IMR-90 (cell line): ENCODE measurements around the gene PPP2R5E. TPM values are rescaled to one million over a fixed set of nuclear protein-coding genes. Genes with fewer than 3 reads are reported as not detected.

Experiments used
- ATAC-seq: fragments of 200-7000 bp; cut with Tn5 transposase; 2 replicates; pipeline ENCODE4 v1.9.1; 2020; ENCODE audit warnings: low read depth, mild to moderate bottlenecking, moderate library complexity
- BruUV-seq: library from RNA; stranded (reverse); fragments of 400-500 nt; replicated peaks from 2 replicates; lab custom pipeline; 2021; lab: Mats Ljungman, UMichigan
- CTCF ChIA-PET: fragments of 300-600 bp; formaldehyde crosslinking; extraction: SDS; loops from one replicate; lab custom pipeline; 2021; ENCODE audit warnings: antibody characterized with exemption; lab: Yijun Ruan, JAX
- POLR2A ChIA-PET: fragments of 300-600 bp; sonication (Branson Sonifier 250); formaldehyde crosslinking; loops from one replicate; lab custom pipeline; 2022; ENCODE audit warnings: antibody characterized with exemption; ENCODE audit not compliant: unreplicated experiment; lab: Charles Lee
- DNase-seq: peaks from one replicate; pipeline ENCODE4 v3.0.0; 2013
- H2AFZ ChIP-seq: replicated peaks from 2 replicates; pipeline ENCODE3; 2013; ENCODE audit warnings: low read length, mild to moderate bottlenecking; ENCODE audit not compliant: poor library complexity
- H2AK5ac ChIP-seq: 2 replicates; pipeline ENCODE4 v1.6.1; 2013; ENCODE audit warnings: low read depth, low read length, inconsistent platforms
- H2AK9ac ChIP-seq: replicated peaks from 2 replicates; pipeline ENCODE3; 2013; ENCODE audit warnings: mild to moderate bottlenecking, low read depth, low read length, moderate library complexity; ENCODE audit not compliant: poor library complexity
- H2BK120ac ChIP-seq: 2 replicates; pipeline ENCODE4 v1.6.1; 2013; ENCODE audit warnings: low read depth, low read length, inconsistent platforms
- H2BK15ac ChIP-seq: 3 replicates; pipeline ENCODE4 v1.6.1; 2013; ENCODE audit warnings: low read depth, low read length, inconsistent platforms
- H2BK20ac ChIP-seq: 2 replicates; pipeline ENCODE4 v1.6.1; 2013; ENCODE audit warnings: low read depth, mild to moderate bottlenecking, inconsistent platforms, low read length, moderate library complexity
- H2BK5ac ChIP-seq: 2 replicates; pipeline ENCODE4 v1.6.1; 2013; ENCODE audit warnings: mild to moderate bottlenecking, low read depth, low read length, inconsistent platforms; ENCODE audit not compliant: poor library complexity, severe bottlenecking
- H3K14ac ChIP-seq: replicated peaks from 2 replicates; pipeline ENCODE4 v1.6.1; 2013; ENCODE audit warnings: low read depth, low read length, inconsistent platforms
- H3K18ac ChIP-seq: 2 replicates; pipeline ENCODE4 v1.6.1; 2013; ENCODE audit warnings: low read depth, low read length, control low read depth
- H3K23ac ChIP-seq: 2 replicates; pipeline ENCODE4 v1.6.1; 2013; ENCODE audit warnings: low read depth, low read length, inconsistent platforms
- H3K27ac ChIP-seq: 2 replicates; pipeline ENCODE4 v1.5.1; 2013; ENCODE audit warnings: mild to moderate bottlenecking, control low read depth, low read length; ENCODE audit not compliant: insufficient read depth
- H3K27me3 ChIP-seq: 2 replicates; pipeline ENCODE4 v1.6.1; 2013; ENCODE audit warnings: low read length; ENCODE audit not compliant: control insufficient read depth, insufficient read depth
- H3K36me3 ChIP-seq: 2 replicates; pipeline ENCODE4 v1.6.1; 2013; ENCODE audit warnings: low read length, mixed read lengths; ENCODE audit not compliant: control insufficient read depth, insufficient read depth
- H3K4ac ChIP-seq: 2 replicates; pipeline ENCODE4 v1.6.1; 2013; ENCODE audit warnings: low read depth, low read length, inconsistent platforms
- H3K4me1 ChIP-seq: 2 replicates; pipeline ENCODE4 v1.6.1; 2013; ENCODE audit warnings: low read length, mixed read lengths; ENCODE audit not compliant: control insufficient read depth, insufficient read depth
- H3K4me2 ChIP-seq: 2 replicates; pipeline ENCODE4 v1.6.1; 2013; ENCODE audit warnings: low read depth, mild to moderate bottlenecking, control low read depth, low read length, moderate library complexity
- H3K4me3 ChIP-seq: 2 replicates; pipeline ENCODE4 v1.5.1; 2013; ENCODE audit warnings: low read depth, mild to moderate bottlenecking, control low read depth, low read length, moderate library complexity; ENCODE audit not compliant: insufficient read depth
- H3K56ac ChIP-seq: 2 replicates; pipeline ENCODE4 v1.6.1; 2013; ENCODE audit warnings: low read length, inconsistent platforms; ENCODE audit not compliant: insufficient read depth; ENCODE audit errors: extremely low read depth
- H3K79me1 ChIP-seq, 2 experiments: 2 replicates each; pipeline ENCODE4 v1.6.1; 2013; ENCODE audit warnings: low read length in 2 of 2, inconsistent platforms in 1 of 2, low read depth in 1 of 2
- H3K9ac ChIP-seq: 2 replicates; pipeline ENCODE4 v1.6.1; 2013; ENCODE audit warnings: low read depth, low read length, control low read depth
- H3K9me1 ChIP-seq: 2 replicates; pipeline ENCODE4 v1.6.1; 2013; ENCODE audit warnings: low read length, inconsistent platforms; ENCODE audit not compliant: insufficient read depth
- H3K9me3 ChIP-seq: 2 replicates; pipeline ENCODE4 v1.6.1; 2013; ENCODE audit warnings: low read length; ENCODE audit not compliant: control insufficient read depth, insufficient read depth
- H4K20me1 ChIP-seq: 2 replicates; pipeline ENCODE4 v1.6.1; 2013; ENCODE audit warnings: low read length, inconsistent platforms; ENCODE audit not compliant: insufficient read depth
- H4K5ac ChIP-seq: 2 replicates; pipeline ENCODE4 v1.6.1; 2013; ENCODE audit warnings: mild to moderate bottlenecking, low read depth, low read length, control low read depth
- H4K8ac ChIP-seq, 2 experiments: 2 replicates each; pipeline ENCODE4 v1.6.1; 2013; ENCODE audit warnings: low read depth in 2 of 2, low read length in 2 of 2, control low read depth in 1 of 2, inconsistent platforms in 1 of 2
- H4K91ac ChIP-seq: 2 replicates; pipeline ENCODE4 v1.6.1; 2013; ENCODE audit warnings: low read depth, low read length, inconsistent platforms; ENCODE audit not compliant: insufficient read depth
- BHLHE40 ChIP-seq: fragments of 150-350 bp; IDR thresholded peaks from 2 replicates; pipeline ENCODE4 v1.6.1; 2016; ENCODE audit warnings: mild to moderate bottlenecking, low read depth, low read length
- CEBPB ChIP-seq: IDR thresholded peaks from 2 replicates; pipeline ENCODE4 v1.6.1; 2012; ENCODE audit warnings: low read depth, low read length, improper control_type of control experiment
- CHD1 ChIP-seq: IDR thresholded peaks from 2 replicates; pipeline ENCODE4 v1.6.1; 2012; ENCODE audit warnings: low read depth, low read length, improper control_type of control experiment
- FOS ChIP-seq: fragments of 150-350 bp; IDR thresholded peaks from 2 replicates; pipeline ENCODE4 v1.6.1; 2016; ENCODE audit warnings: low read depth, low read length
- MAFK ChIP-seq: IDR thresholded peaks from 2 replicates; pipeline ENCODE4 v1.6.1; 2012; ENCODE audit warnings: low read depth, low read length, improper control_type of control experiment
- MAZ ChIP-seq: IDR thresholded peaks from 2 replicates; pipeline ENCODE4 v1.6.1; 2012; ENCODE audit warnings: low read depth, mild to moderate bottlenecking, low read length, improper control_type of control experiment, moderate library complexity, borderline replicate concordance
- MXI1 ChIP-seq: IDR thresholded peaks from 2 replicates; pipeline ENCODE4 v1.6.1; 2012; ENCODE audit warnings: low read depth, mild to moderate bottlenecking, low read length, moderate library complexity, borderline replicate concordance
- NFE2L2 ChIP-seq: fragments of 150-350 bp; IDR thresholded peaks from 2 replicates; pipeline ENCODE4 v1.6.1; 2016; ENCODE audit warnings: low read depth, mild to moderate bottlenecking, low read length
- POLR2A ChIP-seq: IDR thresholded peaks from 2 replicates; pipeline ENCODE4 v1.6.1; 2012; ENCODE audit warnings: mild to moderate bottlenecking, low read depth, low read length
- RAD21 ChIP-seq: IDR thresholded peaks from 2 replicates; pipeline ENCODE4 v1.6.1; 2012; ENCODE audit warnings: low read length, improper control_type of control experiment
- RCOR1 ChIP-seq: IDR thresholded peaks from 2 replicates; pipeline ENCODE4 v1.6.1; 2012; ENCODE audit warnings: mild to moderate bottlenecking, low read length, improper control_type of control experiment; ENCODE audit not compliant: insufficient replicate concordance
- RFX5 ChIP-seq: IDR thresholded peaks from 2 replicates; pipeline ENCODE4 v1.8.0; 2012; ENCODE audit warnings: low read depth, mild to moderate bottlenecking, low read length, moderate library complexity
- SMC3 ChIP-seq: fragments of 150-350 bp; IDR thresholded peaks from 2 replicates; pipeline ENCODE4 v1.6.1; 2016; ENCODE audit warnings: low read depth, mild to moderate bottlenecking, antibody characterized with exemption, low read length, moderate library complexity
- USF2 ChIP-seq: fragments of 150-350 bp; IDR thresholded peaks from 2 replicates; pipeline ENCODE4 v1.6.1; 2017; ENCODE audit warnings: mild to moderate bottlenecking, antibody characterized with exemption, low read length, low read depth
- WGBS, 2 experiments: methylation state at CpG; one replicate each; pipeline versions ENCODE4 v1.1.5 to v1.1.7; 2013; ENCODE audit warnings: missing lambda C conversion rate in 2 of 2; ENCODE audit not compliant: insufficient read length in 1 of 2; ENCODE audit errors: extremely low coverage in 2 of 2; 5-methylcytosine and 5-hydroxymethylcytosine counted together
- dilution Hi-C: fragments of 300-500 bp; cut with HindIII; formaldehyde crosslinking; loops from one replicate; pipeline ENCODE4 v1.14.3; 2018; ENCODE audit warnings: low sequenced_read_pairs; ENCODE audit not compliant: unreplicated experiment
- in situ Hi-C: fragments of 300-500 bp; cut with MboI; formaldehyde crosslinking; loops from 3 replicates; pipeline ENCODE4 v1.14.3; 2019; ENCODE audit warnings: low sequenced_read_pairs, inconsistent platforms, mixed read lengths
- intact Hi-C: fragments of 100-400 bp; cut with micrococcal nuclease; formaldehyde crosslinking; loops from 2 replicates; pipeline ENCODE4 v1.10.0; 2022
- polyA plus RNA-seq, 3 experiments: library from polyadenylated mRNA; depleted of rRNA; stranded (reverse); fragments of >200 nt; gene quantifications; 2 replicates each; pipeline ENCODE4 v1.2.3, GENCODE V29; 2012; ENCODE audit warnings: low replicate concordance in 1 of 3
- total RNA-seq: library from RNA; depleted of rRNA; stranded (reverse); fragments of >200 nt; gene quantifications from 2 replicates; pipeline ENCODE4 v1.2.3, GENCODE V29; 2012
- TF ChIP-seq, protein P1 (sequence below): fragments of 150-350 bp; IDR thresholded peaks from 2 replicates; pipeline ENCODE4 v1.6.1; 2016; ENCODE audit warnings: low read depth, mild to moderate bottlenecking, low read length, moderate library complexity, borderline replicate concordance
- TF ChIP-seq, protein P2 (sequence below): conservative IDR thresholded peaks from 2 replicates; pipeline ENCODE4 v1.5.1; 2012; ENCODE audit warnings: mild to moderate bottlenecking, low read depth, low read length, improper control_type of control experiment

Gene PPP2R5E
- total and polyA plus RNA-seq, 2 of the 4 experiments (the other 2 are of a cell fraction) = 9.7 to 12.2 TPM

- DNase-seq (no peak), ATAC-seq (no peak)
- H3K9me1 ChIP-seq = peaks cover 3% of the 10 kb centered on the region; the same call in 1 of the 2 replicates
- H3K4me3 ChIP-seq = no peak overlapping the region
- H3K27me3 ChIP-seq = no peaks in the 10 kb centered on the region
- H3K23ac ChIP-seq = no peak overlapping the region; the same call in 1 of the 2 replicates
- no peak overlapping the region for H3K18ac ChIP-seq
- peaks cover 20% of the 10 kb centered on the region for H3K4me1 ChIP-seq
- no peak overlapping the region for H2AK9ac ChIP-seq
- WGBS, 2 experiments = no CpG with 5 or more reads among the region's 3 CpGs
- no peak overlapping the region for H4K91ac ChIP-seq
- no peak overlapping the region for H2BK5ac ChIP-seq
- no peak overlapping the region for H3K4me2 ChIP-seq
- no TSS peak for BruUV-seq
- in situ Hi-C loops (no loop called here), intact Hi-C loops (loop anchor here (5.0 kb wide), 2 partner anchors 37 to 68 kb away; partner anchors contain the start of gene PPP2R5E), dilution Hi-C loops (no loop called here)
- H4K20me1 ChIP-seq = peaks cover 29% of the 10 kb centered on the region
- no peak overlapping the region for H2AFZ ChIP-seq
- no peak overlapping the region for H2BK15ac ChIP-seq
- no peak overlapping the region for H3K9ac ChIP-seq
- H3K9me3 ChIP-seq = no peaks in the 10 kb centered on the region
- H4K5ac ChIP-seq = no peak overlapping the region
- H2BK20ac ChIP-seq = no peak overlapping the region
- H3K36me3 ChIP-seq = no peaks in the 10 kb centered on the region
- no peak overlapping the region for H3K27ac ChIP-seq
- no peak overlapping the region for H4K8ac ChIP-seq
- ChIA-PET POLR2A (no interaction called here), CTCF (no interaction called here)
- TF ChIP-seq MXI1 = no peak
- no peak for TF ChIP-seq CHD1
- TF ChIP-seq MAZ = no peak
- TF ChIP-seq POLR2A = no peak
- no peak for TF ChIP-seq USF2
- no peak for TF ChIP-seq BHLHE40
- no peak for TF ChIP-seq RCOR1
- TF ChIP-seq SMC3 = no peak
- no peak for TF ChIP-seq RFX5
- TF ChIP-seq, protein P1, sequence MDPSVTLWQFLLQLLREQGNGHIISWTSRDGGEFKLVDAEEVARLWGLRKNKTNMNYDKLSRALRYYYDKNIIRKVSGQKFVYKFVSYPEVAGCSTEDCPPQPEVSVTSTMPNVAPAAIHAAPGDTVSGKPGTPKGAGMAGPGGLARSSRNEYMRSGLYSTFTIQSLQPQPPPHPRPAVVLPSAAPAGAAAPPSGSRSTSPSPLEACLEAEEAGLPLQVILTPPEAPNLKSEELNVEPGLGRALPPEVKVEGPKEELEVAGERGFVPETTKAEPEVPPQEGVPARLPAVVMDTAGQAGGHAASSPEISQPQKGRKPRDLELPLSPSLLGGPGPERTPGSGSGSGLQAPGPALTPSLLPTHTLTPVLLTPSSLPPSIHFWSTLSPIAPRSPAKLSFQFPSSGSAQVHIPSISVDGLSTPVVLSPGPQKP = no peak
- no peak for TF ChIP-seq RAD21
- no peak for TF ChIP-seq MAFK
- no peak for TF ChIP-seq FOS
- TF ChIP-seq, protein P2, sequence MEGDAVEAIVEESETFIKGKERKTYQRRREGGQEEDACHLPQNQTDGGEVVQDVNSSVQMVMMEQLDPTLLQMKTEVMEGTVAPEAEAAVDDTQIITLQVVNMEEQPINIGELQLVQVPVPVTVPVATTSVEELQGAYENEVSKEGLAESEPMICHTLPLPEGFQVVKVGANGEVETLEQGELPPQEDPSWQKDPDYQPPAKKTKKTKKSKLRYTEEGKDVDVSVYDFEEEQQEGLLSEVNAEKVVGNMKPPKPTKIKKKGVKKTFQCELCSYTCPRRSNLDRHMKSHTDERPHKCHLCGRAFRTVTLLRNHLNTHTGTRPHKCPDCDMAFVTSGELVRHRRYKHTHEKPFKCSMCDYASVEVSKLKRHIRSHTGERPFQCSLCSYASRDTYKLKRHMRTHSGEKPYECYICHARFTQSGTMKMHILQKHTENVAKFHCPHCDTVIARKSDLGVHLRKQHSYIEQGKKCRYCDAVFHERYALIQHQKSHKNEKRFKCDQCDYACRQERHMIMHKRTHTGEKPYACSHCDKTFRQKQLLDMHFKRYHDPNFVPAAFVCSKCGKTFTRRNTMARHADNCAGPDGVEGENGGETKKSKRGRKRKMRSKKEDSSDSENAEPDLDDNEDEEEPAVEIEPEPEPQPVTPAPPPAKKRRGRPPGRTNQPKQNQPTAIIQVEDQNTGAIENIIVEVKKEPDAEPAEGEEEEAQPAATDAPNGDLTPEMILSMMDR = no peak
- TF ChIP-seq CEBPB = no peak
- TF ChIP-seq NFE2L2 = no peak
- peaks cover 39 to 66% of the 10 kb centered on the region in 2 experiments for H3K79me1 ChIP-seq
- no peak overlapping the region; the same call in 1 of the 2 replicates for H3K14ac ChIP-seq
- no peak overlapping the region for H3K56ac ChIP-seq
- H3K4ac ChIP-seq = no peak overlapping the region
- no peak overlapping the region for H2BK120ac ChIP-seq
- H2AK5ac ChIP-seq = no peak overlapping the region
Observed at GRCh38 chr14:63474111-63474510, 69.1 kb downstream of the PPP2R5E start.
